Common myeloid progenitor, CD34-positive (primary cell): ENCODE data around the gene GRK3.

Experiments used
- CTCF ChIA-PET: fragments of 350-600 bp; sonication (Branson Sonifier 250); formaldehyde crosslinking; loops from one replicate; lab custom pipeline; 2021; ENCODE audit warnings: antibody characterized with exemption; lab: Charles Lee
- POLR2A ChIA-PET: fragments of 350-600 bp; sonication (Branson Sonifier 250); formaldehyde crosslinking; loops from one replicate; lab custom pipeline; 2021; ENCODE audit warnings: antibody characterized with exemption; lab: Charles Lee
- DNase-seq, 3 donors: peaks; one replicate each; pipeline versions ENCODE4 v3.0.0 to v3.0.0-alpha.2; 2013
- H3K27ac ChIP-seq, 2 experiments: 1 replicate in 1 of 2; 2 replicates in 1 of 2; pipeline ENCODE4 v1.7.0; 2013; ENCODE audit warnings: inconsistent platforms in 2 of 2, low read length in 2 of 2, mild to moderate bottlenecking in 2 of 2, low read depth in 1 of 2, moderate library complexity in 1 of 2; ENCODE audit not compliant: severe bottlenecking in 2 of 2, insufficient read depth in 1 of 2, poor library complexity in 1 of 2
- H3K27me3 ChIP-seq, 5 experiments: replicated peaks in 2 of 5; 1 replicate in 3 of 5; 2 replicates in 2 of 5; pipeline versions ENCODE4 v1.6.1 to v1.7.0; 2013; ENCODE audit warnings: low read length in 4 of 5, mild to moderate bottlenecking in 2 of 5, moderate library complexity in 2 of 5, inconsistent platforms in 1 of 5; ENCODE audit not compliant: insufficient read depth in 5 of 5, control insufficient read depth in 4 of 5
- H3K36me3 ChIP-seq, 4 experiments: 1 replicate in 2 of 4; 2 replicates in 2 of 4; pipeline versions ENCODE4 v1.6.1 to v1.7.0; 2013; ENCODE audit warnings: low read length in 3 of 4, control low read depth in 1 of 4, mild to moderate bottlenecking in 1 of 4; ENCODE audit not compliant: control insufficient read depth in 4 of 4, insufficient read depth in 4 of 4
- H3K4me1 ChIP-seq, 4 experiments: 1 replicate in 3 of 4; 2 replicates in 1 of 4; pipeline versions ENCODE4 v1.6.1 to v1.7.1; 2013; ENCODE audit warnings: low read length in 3 of 4, mild to moderate bottlenecking in 3 of 4, control low read depth in 1 of 4, inconsistent platforms in 1 of 4, moderate library complexity in 1 of 4; ENCODE audit not compliant: control insufficient read depth in 4 of 4, insufficient read depth in 4 of 4; ENCODE audit errors: control extremely low read depth in 1 of 4
- H3K4me3 ChIP-seq, 7 experiments: 1 replicate in 4 of 7; 2 replicates in 3 of 7; pipeline versions ENCODE4 v1.5.1 to v1.7.0; 2013; ENCODE audit warnings: mild to moderate bottlenecking in 7 of 7, low read length in 6 of 7, moderate library complexity in 6 of 7, inconsistent platforms in 2 of 7, low read depth in 2 of 7, control low read depth in 1 of 7; ENCODE audit not compliant: insufficient read depth in 4 of 7, control insufficient read depth in 1 of 7; ENCODE audit errors: extremely low read depth in 1 of 7
- H3K9me3 ChIP-seq, 5 experiments: 1 replicate in 4 of 5; 2 replicates in 1 of 5; pipeline versions ENCODE4 v1.6.1 to v1.7.1; 2013; ENCODE audit warnings: low read length in 4 of 5, mild to moderate bottlenecking in 2 of 5, inconsistent platforms in 1 of 5, low read depth in 1 of 5, moderate library complexity in 1 of 5; ENCODE audit not compliant: control insufficient read depth in 4 of 5, insufficient read depth in 2 of 5; ENCODE audit errors: control extremely low read depth in 1 of 5
- WGBS: methylation state at CpG from one replicate; pipeline ENCODE4 v1.1.5; 2013; ENCODE audit not compliant: insufficient coverage; 5-methylcytosine and 5-hydroxymethylcytosine counted together

The GRK3 gene

GRCh38 chr22:25762147-25762546 lies 197.7 kb downstream of the GRK3 start:
- DNase-seq = peak; percentile 5 to 27 (median 9)

GRCh38 chr22:25763239-25763777 lies 198.8 kb downstream of the GRK3 start:
- ChIA-PET CTCF (no interaction called here), POLR2A (no interaction called here)
- DNase-seq = no peak

More at GRCh38 chr22:25762147-25762546, 197.7 kb downstream of the GRK3 start:
- no peaks in the 10 kb centered on the region for H3K36me3 ChIP-seq
- H3K4me3 ChIP-seq = no peak overlapping the region
- no peaks in the 10 kb centered on the region for H3K27me3 ChIP-seq
- H3K9me3 ChIP-seq = peaks cover 0 to 14% (median 7%) of the 10 kb centered on the region in 5 experiments
- ChIA-PET CTCF (interaction anchor here (1.2 kb wide), 1 partner anchor 11 kb away, joined by 7 read pairs; no protein-coding TSS in a partner anchor), POLR2A (no interaction called here)
- H3K4me1 ChIP-seq = peaks cover 0 to 13% (median 7%) of the 10 kb centered on the region in 4 experiments
- WGBS = 96% methylated on average over 5 of the region's 5 CpGs
- no peak overlapping the region for H3K27ac ChIP-seq

GRCh38 chr22:25764270-25765015 lies 200.0 kb downstream of the GRK3 start:
- WGBS = 86% methylated on average over 6 of the region's 8 CpGs
- peaks cover 0 to 13% (median 7%) of the 10 kb centered on the region in 4 experiments for H3K4me1 ChIP-seq
- H3K27me3 ChIP-seq = no peaks in the 10 kb centered on the region
- POLR2A ChIA-PET = no interaction called here
- no peaks in the 10 kb centered on the region for H3K36me3 ChIP-seq
- no peak for DNase-seq
- no peak overlapping the region for H3K4me3 ChIP-seq
- CTCF ChIA-PET = no interaction called here
- H3K9me3 ChIP-seq = peaks cover 0 to 16% (median 7%) of the 10 kb centered on the region in 5 experiments
- no peak overlapping the region for H3K27ac ChIP-seq

More at GRCh38 chr22:25763239-25763777, 198.8 kb downstream of the GRK3 start:
- no peak overlapping the region for H3K4me3 ChIP-seq
- H3K27me3 ChIP-seq = no peaks in the 10 kb centered on the region
- 88% methylated on average over 6 of the region's 7 CpGs for WGBS
- H3K9me3 ChIP-seq = peaks cover 0 to 16% (median 7%) of the 10 kb centered on the region in 5 experiments
- H3K4me1 ChIP-seq = peaks cover 0 to 13% (median 7%) of the 10 kb centered on the region in 4 experiments
- no peak overlapping the region for H3K27ac ChIP-seq
- H3K36me3 ChIP-seq = no peaks in the 10 kb centered on the region

GRCh38 chr22:25765016-25765367 lies 200.5 kb downstream of the GRK3 start:
- WGBS = 100% methylated on average over 2 of the region's 2 CpGs
- H3K27ac ChIP-seq = no peak overlapping the region
- no peaks in the 10 kb centered on the region for H3K36me3 ChIP-seq
- DNase-seq = no peak
- H3K9me3 ChIP-seq = peaks cover 0 to 16% (median 7%) of the 10 kb centered on the region in 5 experiments
- CTCF ChIA-PET = no interaction called here
- no peaks in the 10 kb centered on the region for H3K27me3 ChIP-seq
- peaks cover 0 to 8% (median 2%) of the 10 kb centered on the region in 4 experiments for H3K4me1 ChIP-seq
- POLR2A ChIA-PET = no interaction called here
- no peak overlapping the region for H3K4me3 ChIP-seq

GRCh38 chr22:25765801-25766200 lies 201.3 kb downstream of the GRK3 start:
- CTCF ChIA-PET = no interaction called here
- 95% methylated on average over 4 of the region's 4 CpGs for WGBS

GRCh38 chr22:25766418-25766817 lies 201.9 kb downstream of the GRK3 start:
- ChIA-PET CTCF (no interaction called here), POLR2A (no interaction called here)
- Histone ChIP-seq H3K4me3 (no peak overlapping the region), H3K9me3 (peaks cover 0 to 16% (median 7%) of the 10 kb centered on the region in 5 experiments), H3K27me3 (no peaks in the 10 kb centered on the region), H3K4me1 (no peaks in the 10 kb centered on the region), H3K36me3 (no peaks in the 10 kb centered on the region), H3K27ac (no peak overlapping the region)
- WGBS = 96% methylated on average over 3 of the region's 3 CpGs
- no peak for DNase-seq

More at GRCh38 chr22:25765801-25766200, 201.3 kb downstream of the GRK3 start:
- no peak for DNase-seq
- POLR2A ChIA-PET = no interaction called here
- H3K9me3 ChIP-seq = peaks cover 0 to 16% (median 7%) of the 10 kb centered on the region in 5 experiments
- peaks cover 0 to 1% (median 0%) of the 10 kb centered on the region in 4 experiments for H3K4me1 ChIP-seq
- H3K36me3 ChIP-seq = no peaks in the 10 kb centered on the region
- H3K4me3 ChIP-seq = no peak overlapping the region
- no peak overlapping the region for H3K27ac ChIP-seq
- H3K27me3 ChIP-seq = no peaks in the 10 kb centered on the region

GRCh38 chr22:25770333-25770732 lies 205.9 kb downstream of the GRK3 start:
- H3K4me3 ChIP-seq = no peak overlapping the region
- peaks cover 0 to 16% (median 7%) of the 10 kb centered on the region in 5 experiments for H3K9me3 ChIP-seq
- no peak for DNase-seq
- H3K4me1 ChIP-seq = no peaks in the 10 kb centered on the region
- 100% methylated on average over 4 of the region's 4 CpGs for WGBS
- no peaks in the 10 kb centered on the region for H3K27me3 ChIP-seq
- CTCF ChIA-PET = no interaction called here
- no peak overlapping the region for H3K27ac ChIP-seq
- POLR2A ChIA-PET = no interaction called here
- no peaks in the 10 kb centered on the region for H3K36me3 ChIP-seq
